B cell (primary cell): ENCODE data around the gene SLC6A6. TPM values are rescaled to one million over a fixed set of nuclear protein-coding genes. Genes with fewer than 3 reads are reported as not detected.

Source experiments
- ATAC-seq: fragments of 200-7000 bp; cut with Tn5 transposase; one replicate; pipeline ENCODE4 v1.10.0; 2021; ENCODE audit warnings: low read depth, mild to moderate bottlenecking, moderate number of reproducible peaks, moderate library complexity
- CTCF ChIA-PET: fragments of 350-600 bp; sonication (Branson Sonifier 250); formaldehyde crosslinking; loops from one replicate; lab custom pipeline; 2021; ENCODE audit warnings: antibody characterized with exemption, inconsistent platforms; lab: Charles Lee
- POLR2A ChIA-PET: fragments of 350-600 bp; sonication (Branson Sonifier 250); formaldehyde crosslinking; loops from one replicate; lab custom pipeline; 2021; ENCODE audit warnings: antibody characterized with exemption; lab: Charles Lee
- DNase-seq: peaks from one replicate; pipeline ENCODE4 v3.0.0; 2013
- H2AFZ ChIP-seq: 2 replicates; pipeline ENCODE4 v1.6.1; 2012; ENCODE audit warnings: mild to moderate bottlenecking, low read depth, low read length; ENCODE audit not compliant: insufficient read depth, poor library complexity, severe bottlenecking
- H3K27ac ChIP-seq, 2 donors: 1 replicate in 1 of 2; 2 replicates in 1 of 2; pipeline ENCODE4 v1.5.1; 2012 to 2013; ENCODE audit warnings: low read length in 2 of 2, mild to moderate bottlenecking in 2 of 2, moderate library complexity in 1 of 2
- H3K27me3 ChIP-seq, 4 experiments: fragments of 200-600 bp in 1 of 4; sonication (generic) in 1 of 4; replicated peaks in 1 of 4; 1 replicate in 2 of 4; 2 replicates in 2 of 4; pipeline versions ENCODE4 v1.6.1 to v1.7.0; 2013 to 2016; ENCODE audit warnings: low read length in 3 of 4, mild to moderate bottlenecking in 2 of 4, mixed read lengths in 1 of 4, moderate library complexity in 1 of 4; ENCODE audit not compliant: insufficient read depth in 4 of 4, control insufficient read depth in 3 of 4; ENCODE audit errors: control extremely low read depth in 1 of 4
- H3K36me3 ChIP-seq, 2 experiments: replicated peaks in 1 of 2; 1 replicate in 1 of 2; 2 replicates in 1 of 2; pipeline versions ENCODE4 v1.6.1 to v1.7.1; 2013; ENCODE audit warnings: low read length in 1 of 2; ENCODE audit not compliant: insufficient read depth in 2 of 2, control insufficient read depth in 1 of 2; ENCODE audit errors: control extremely low read depth in 1 of 2, extremely low read depth in 1 of 2
- H3K4me1 ChIP-seq, 2 donors: fragments of 200-600 bp in 1 of 2; sonication (generic) in 1 of 2; 1 replicate in 1 of 2; 2 replicates in 1 of 2; pipeline versions ENCODE4 v1.5.1 to v1.6.1; 2013 to 2017; ENCODE audit warnings: low read length in 2 of 2; ENCODE audit not compliant: control insufficient read depth in 2 of 2, insufficient read depth in 2 of 2
- H3K4me2 ChIP-seq: replicated peaks from 2 replicates; pipeline ENCODE3; 2012; ENCODE audit warnings: mild to moderate bottlenecking, low read depth, low read length; ENCODE audit not compliant: poor library complexity, severe bottlenecking
- H3K4me3 ChIP-seq, 5 experiments: fragments of 200-600 bp in 1 of 5; sonication (generic) in 1 of 5; 1 replicate in 3 of 5; 2 replicates in 2 of 5; pipeline versions ENCODE4 v1.5.1 to v1.7.0; 2011 to 2016; ENCODE audit warnings: low read length in 4 of 5, mild to moderate bottlenecking in 4 of 5, low read depth in 2 of 5, control low read depth in 1 of 5, moderate library complexity in 1 of 5; ENCODE audit not compliant: insufficient read depth in 1 of 5; ENCODE audit errors: control extremely low read depth in 1 of 5, extremely low read depth in 1 of 5
- H3K79me2 ChIP-seq: fragments of 200-600 bp; sonication (generic); one replicate; pipeline ENCODE4 v1.6.0; 2016; ENCODE audit warnings: low read length; ENCODE audit not compliant: control insufficient read depth, insufficient read depth
- H3K9ac ChIP-seq: fragments of 200-600 bp; sonication (generic); 2 replicates; pipeline ENCODE4 v1.6.1; 2017; ENCODE audit warnings: mild to moderate bottlenecking, low read length, moderate library complexity
- H3K9me3 ChIP-seq, 3 donors: one replicate each; pipeline versions ENCODE4 v1.6.1 to v1.7.1; 2013; ENCODE audit warnings: low read length in 2 of 3; ENCODE audit not compliant: control insufficient read depth in 2 of 3, insufficient read depth in 1 of 3; ENCODE audit errors: control extremely low read depth in 1 of 3
- H4K20me1 ChIP-seq: 2 replicates; pipeline ENCODE4 v1.6.0; 2012; ENCODE audit warnings: mild to moderate bottlenecking, low read length; ENCODE audit not compliant: insufficient read depth, control insufficient read depth, poor library complexity, severe bottlenecking
- H3K27ac Mint-ChIP-seq: one replicate; pipeline ENCODE4 v1.8.0; 2021; ENCODE audit warnings: mixed read lengths
- H3K27me3 Mint-ChIP-seq: one replicate; pipeline ENCODE4 v1.8.0; 2021; ENCODE audit warnings: mixed read lengths
- H3K4me1 Mint-ChIP-seq: one replicate; pipeline ENCODE4 v1.8.0; 2021; ENCODE audit warnings: mixed read lengths
- H3K4me3 Mint-ChIP-seq: one replicate; pipeline ENCODE4 v1.8.0; 2021; ENCODE audit warnings: mixed read lengths
- H3K9me3 Mint-ChIP-seq: one replicate; pipeline ENCODE4 v1.8.0; 2022; ENCODE audit warnings: mixed read lengths; ENCODE audit not compliant: insufficient read depth
- EZH2 ChIP-seq: IDR thresholded peaks from 2 replicates; pipeline ENCODE4 v1.6.1; 2012; ENCODE audit warnings: borderline replicate concordance, low read depth, mild to moderate bottlenecking, moderate library complexity, low read length; ENCODE audit not compliant: insufficient read depth, poor library complexity, severe bottlenecking
- WGBS: methylation state at CpG from one replicate; pipeline ENCODE4 v1.1.5; 2013; ENCODE audit warnings: missing lambda C conversion rate; ENCODE audit not compliant: insufficient coverage; 5-methylcytosine and 5-hydroxymethylcytosine counted together
- intact Hi-C: fragments of 100-400 bp; cut with micrococcal nuclease; formaldehyde crosslinking; loops from one replicate; pipeline ENCODE4 v1.10.0; 2022
- polyA plus RNA-seq: library from polyadenylated mRNA; depleted of rRNA; stranded (reverse); fragments of >200 nt; gene quantifications from 2 replicates; pipeline ENCODE4 v1.2.3, GENCODE V29; 2012
- total RNA-seq, 2 donors: library from RNA; stranded (reverse); fragments of 120-200 nt in 1 of 2; gene quantifications; 1 replicate in 1 of 2; 2 replicates in 1 of 2; pipeline versions ENCODE4 v1.2.3 to v1.2.4, GENCODE V29; 2013 to 2022
- TF ChIP-seq, protein P1 (sequence below): fragments of 200-600 bp; IDR thresholded peaks from one replicate; pipeline ENCODE4 v1.8.0; 2022; ENCODE audit warnings: antibody characterized with exemption, mild to moderate bottlenecking

Gene SLC6A6
- total and polyA plus RNA-seq, 2 donors (not counting 1 experiment from before 2014, with no cell fraction given) = 34.2 to 48.7 TPM

DNA sequence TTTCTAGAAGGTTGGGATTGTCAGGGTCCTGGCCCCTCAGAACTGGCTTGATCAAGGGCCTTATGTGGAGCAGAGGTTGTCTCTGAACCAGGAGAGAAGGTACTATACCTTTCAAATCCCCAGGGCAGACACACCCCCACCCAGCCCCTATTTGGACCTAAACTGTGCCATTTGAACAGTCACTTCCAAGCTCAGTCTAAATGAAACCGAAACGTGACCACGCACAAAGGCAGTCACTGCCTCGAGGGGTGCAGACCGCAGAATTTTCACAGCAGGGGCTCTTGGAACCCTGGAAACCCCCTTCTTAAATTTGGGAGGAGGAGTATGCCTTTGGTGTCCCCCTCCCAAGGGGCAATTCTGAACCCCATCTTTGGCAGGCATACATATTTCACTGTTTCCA lies 84.1 kb downstream of the SLC6A6 start:
- Mint-ChIP-seq H3K27ac (no peak overlapping the region), H3K4me3 (no peak overlapping the region), H3K9me3 (no peaks in the 10 kb centered on the region), H3K27me3 (no peaks in the 10 kb centered on the region), H3K4me1 (no peaks in the 10 kb centered on the region)
- Histone ChIP-seq H3K9me3 (no peaks in the 10 kb centered on the region), H3K27ac (no peak overlapping the region), H3K4me1 (no peaks in the 10 kb centered on the region), H3K79me2 (no peaks in the 10 kb centered on the region), H3K4me3 (no peak overlapping the region), H3K36me3 (peaks cover 0 to 55% of the 10 kb centered on the region in 2 experiments), H3K9ac (no peak overlapping the region), H3K4me2 (no peak overlapping the region), H2AFZ (no peak overlapping the region), H3K27me3 (no peaks in the 10 kb centered on the region), H4K20me1 (no peaks in the 10 kb centered on the region)
- intact Hi-C loops = no loop called here
- no peak for DNase-seq
- ATAC-seq = no peak
- ChIA-PET CTCF (no interaction called here), POLR2A (no interaction called here)
- WGBS = no CpG with 5 or more reads among the region's 5 CpGs
- no peak for TF ChIP-seq EZH2
- TF ChIP-seq, protein P1, sequence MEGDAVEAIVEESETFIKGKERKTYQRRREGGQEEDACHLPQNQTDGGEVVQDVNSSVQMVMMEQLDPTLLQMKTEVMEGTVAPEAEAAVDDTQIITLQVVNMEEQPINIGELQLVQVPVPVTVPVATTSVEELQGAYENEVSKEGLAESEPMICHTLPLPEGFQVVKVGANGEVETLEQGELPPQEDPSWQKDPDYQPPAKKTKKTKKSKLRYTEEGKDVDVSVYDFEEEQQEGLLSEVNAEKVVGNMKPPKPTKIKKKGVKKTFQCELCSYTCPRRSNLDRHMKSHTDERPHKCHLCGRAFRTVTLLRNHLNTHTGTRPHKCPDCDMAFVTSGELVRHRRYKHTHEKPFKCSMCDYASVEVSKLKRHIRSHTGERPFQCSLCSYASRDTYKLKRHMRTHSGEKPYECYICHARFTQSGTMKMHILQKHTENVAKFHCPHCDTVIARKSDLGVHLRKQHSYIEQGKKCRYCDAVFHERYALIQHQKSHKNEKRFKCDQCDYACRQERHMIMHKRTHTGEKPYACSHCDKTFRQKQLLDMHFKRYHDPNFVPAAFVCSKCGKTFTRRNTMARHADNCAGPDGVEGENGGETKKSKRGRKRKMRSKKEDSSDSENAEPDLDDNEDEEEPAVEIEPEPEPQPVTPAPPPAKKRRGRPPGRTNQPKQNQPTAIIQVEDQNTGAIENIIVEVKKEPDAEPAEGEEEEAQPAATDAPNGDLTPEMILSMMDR = no peak

DNA sequence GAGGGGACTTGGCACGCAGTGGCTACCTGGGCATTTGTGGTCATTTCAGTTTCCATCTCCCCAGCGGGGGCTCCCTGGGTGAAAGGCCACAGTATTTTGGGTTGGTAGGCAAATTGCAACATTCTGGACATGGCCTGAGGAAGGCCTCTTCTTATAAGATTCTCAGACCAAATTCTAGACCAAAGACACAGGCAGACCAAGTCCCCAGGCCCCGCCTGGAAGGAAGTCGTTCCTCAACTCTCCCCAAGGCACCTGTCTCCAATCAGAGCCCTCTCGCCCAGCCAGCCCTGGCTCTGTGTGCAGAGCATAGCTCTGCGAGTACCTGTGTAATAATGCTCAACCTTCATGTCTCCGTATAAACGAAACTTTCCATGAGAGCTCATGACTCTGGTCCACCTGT lies 84.7 kb downstream of the SLC6A6 start:
- Mint-ChIP-seq H3K4me1 (no peaks in the 10 kb centered on the region), H3K27ac (no peak overlapping the region), H3K4me3 (no peak overlapping the region), H3K9me3 (no peaks in the 10 kb centered on the region), H3K27me3 (no peaks in the 10 kb centered on the region)
- DNase-seq = no peak
- intact Hi-C loops = no loop called here
- H3K4me1 ChIP-seq = no peaks in the 10 kb centered on the region
- H3K9me3 ChIP-seq = no peaks in the 10 kb centered on the region
- WGBS = 96% methylated on average over 6 of the region's 8 CpGs
- H2AFZ ChIP-seq = no peak overlapping the region
- no peaks in the 10 kb centered on the region for H3K79me2 ChIP-seq
- H3K4me3 ChIP-seq = no peak overlapping the region
- no peak overlapping the region for H3K27ac ChIP-seq
- no peak for ATAC-seq
- no peak for TF ChIP-seq EZH2
- TF ChIP-seq, protein P1 = no peak
- ChIA-PET CTCF (interaction anchor here (0.9 kb wide), 1 partner anchor 22 kb away, joined by 3 read pairs; no protein-coding TSS in a partner anchor), POLR2A (no interaction called here)
- no peaks in the 10 kb centered on the region for H4K20me1 ChIP-seq
- peaks cover 0 to 51% of the 10 kb centered on the region in 2 experiments for H3K36me3 ChIP-seq
- H3K27me3 ChIP-seq = no peaks in the 10 kb centered on the region
- H3K4me2 ChIP-seq = no peak overlapping the region
- no peak overlapping the region for H3K9ac ChIP-seq
